ENCODE results near the gene COL13A1. TPM values are rescaled to one million over a fixed set of nuclear protein-coding genes. Genes with fewer than 3 reads are reported as not detected.

COL13A1 gene
- total RNA-seq, 1 experiment from 2014 or later: 5.9 TPM

DNA sequence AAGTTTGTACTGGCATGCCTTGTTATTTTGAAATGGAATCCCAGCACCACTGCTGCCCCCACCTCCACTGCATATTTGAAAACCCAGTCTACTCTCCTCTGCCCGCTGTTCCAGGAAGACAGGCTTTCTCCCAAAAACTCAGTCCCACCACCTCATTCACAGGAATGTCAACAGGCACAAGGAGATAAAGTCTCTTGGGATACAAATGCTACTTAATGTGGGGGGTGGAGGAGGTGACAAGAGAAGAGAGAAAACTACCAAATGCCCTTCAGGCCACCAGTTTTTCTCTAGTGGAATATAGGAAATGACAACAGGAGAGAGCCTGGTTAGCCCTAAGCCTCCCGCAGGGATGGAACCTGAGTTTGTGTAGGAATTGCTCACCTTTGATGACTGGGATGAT is 1.0 kb upstream of the COL13A1 start:
- H3K9me3 ChIP-seq (ENCODE audit: control insufficient read depth in 1 of 2, insufficient read depth in 1 of 2, low read depth in 1 of 2, low read length in 2 of 2): no peaks in the 10 kb centered on the region
- intact Hi-C loops (cut with micrococcal nuclease): loop anchor here (1.0 to 5.0 kb wide), 4 partner anchors 57 to 156 kb away; no protein-coding TSS in a partner anchor

More for the DNA sequence above, 1.0 kb upstream of the COL13A1 start:
- TF ChIP-seq RAD21 (IDR thresholded peaks at IDR 0.05; ENCODE audit: low read depth): no peak
- TF ChIP-seq YY1 (IDR thresholded peaks at IDR 0.05; ENCODE audit: extremely low read depth, insufficient replicate concordance, low read depth, low read length): no peak
- TF ChIP-seq, protein P1, sequence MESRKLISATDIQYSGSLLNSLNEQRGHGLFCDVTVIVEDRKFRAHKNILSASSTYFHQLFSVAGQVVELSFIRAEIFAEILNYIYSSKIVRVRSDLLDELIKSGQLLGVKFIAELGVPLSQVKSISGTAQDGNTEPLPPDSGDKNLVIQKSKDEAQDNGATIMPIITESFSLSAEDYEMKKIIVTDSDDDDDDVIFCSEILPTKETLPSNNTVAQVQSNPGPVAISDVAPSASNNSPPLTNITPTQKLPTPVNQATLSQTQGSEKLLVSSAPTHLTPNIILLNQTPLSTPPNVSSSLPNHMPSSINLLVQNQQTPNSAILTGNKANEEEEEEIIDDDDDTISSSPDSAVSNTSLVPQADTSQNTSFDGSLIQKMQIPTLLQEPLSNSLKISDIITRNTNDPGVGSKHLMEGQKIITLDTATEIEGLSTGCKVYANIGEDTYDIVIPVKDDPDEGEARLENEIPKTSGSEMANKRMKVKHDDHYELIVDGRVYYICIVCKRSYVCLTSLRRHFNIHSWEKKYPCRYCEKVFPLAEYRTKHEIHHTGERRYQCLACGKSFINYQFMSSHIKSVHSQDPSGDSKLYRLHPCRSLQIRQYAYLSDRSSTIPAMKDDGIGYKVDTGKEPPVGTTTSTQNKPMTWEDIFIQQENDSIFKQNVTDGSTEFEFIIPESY (IDR thresholded peaks at IDR 0.05; ENCODE audit: extremely low read depth, insufficient replicate concordance, low read length): no peak
- no peak for TF ChIP-seq CBX3 (IDR thresholded peaks at IDR 0.05; ENCODE audit: low read depth)
- TF ChIP-seq CEBPB (IDR thresholded peaks at IDR 0.05; ENCODE audit: low read depth): no peak
- no peak for TF ChIP-seq EZH2 (IDR thresholded peaks at IDR 0.05)
- TF ChIP-seq, protein P2, sequence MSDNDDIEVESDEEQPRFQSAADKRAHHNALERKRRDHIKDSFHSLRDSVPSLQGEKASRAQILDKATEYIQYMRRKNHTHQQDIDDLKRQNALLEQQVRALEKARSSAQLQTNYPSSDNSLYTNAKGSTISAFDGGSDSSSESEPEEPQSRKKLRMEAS (IDR thresholded peaks at IDR 0.05): no peak
- TF ChIP-seq, protein P3, sequence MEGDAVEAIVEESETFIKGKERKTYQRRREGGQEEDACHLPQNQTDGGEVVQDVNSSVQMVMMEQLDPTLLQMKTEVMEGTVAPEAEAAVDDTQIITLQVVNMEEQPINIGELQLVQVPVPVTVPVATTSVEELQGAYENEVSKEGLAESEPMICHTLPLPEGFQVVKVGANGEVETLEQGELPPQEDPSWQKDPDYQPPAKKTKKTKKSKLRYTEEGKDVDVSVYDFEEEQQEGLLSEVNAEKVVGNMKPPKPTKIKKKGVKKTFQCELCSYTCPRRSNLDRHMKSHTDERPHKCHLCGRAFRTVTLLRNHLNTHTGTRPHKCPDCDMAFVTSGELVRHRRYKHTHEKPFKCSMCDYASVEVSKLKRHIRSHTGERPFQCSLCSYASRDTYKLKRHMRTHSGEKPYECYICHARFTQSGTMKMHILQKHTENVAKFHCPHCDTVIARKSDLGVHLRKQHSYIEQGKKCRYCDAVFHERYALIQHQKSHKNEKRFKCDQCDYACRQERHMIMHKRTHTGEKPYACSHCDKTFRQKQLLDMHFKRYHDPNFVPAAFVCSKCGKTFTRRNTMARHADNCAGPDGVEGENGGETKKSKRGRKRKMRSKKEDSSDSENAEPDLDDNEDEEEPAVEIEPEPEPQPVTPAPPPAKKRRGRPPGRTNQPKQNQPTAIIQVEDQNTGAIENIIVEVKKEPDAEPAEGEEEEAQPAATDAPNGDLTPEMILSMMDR (IDR thresholded peaks at IDR 0.05 in 2 of 3, conservative IDR thresholded peaks at IDR 0.05 in 1 of 3; ENCODE audit: borderline replicate concordance in 1 of 3, insufficient read depth in 1 of 3, low read depth in 2 of 3, low read length in 2 of 3): no peak
- TF ChIP-seq SRF (IDR thresholded peaks at IDR 0.05; ENCODE audit: low read depth): no peak
- no peak for TF ChIP-seq ELF1 (IDR thresholded peaks at IDR 0.05; ENCODE audit: borderline replicate concordance, low read depth)
- no peak for TF ChIP-seq SP1 (IDR thresholded peaks at IDR 0.05; ENCODE audit: low read depth)
- no peak for TF ChIP-seq FOSL1 (IDR thresholded peaks at IDR 0.05; ENCODE audit: low read depth)
- TF ChIP-seq, protein P4, sequence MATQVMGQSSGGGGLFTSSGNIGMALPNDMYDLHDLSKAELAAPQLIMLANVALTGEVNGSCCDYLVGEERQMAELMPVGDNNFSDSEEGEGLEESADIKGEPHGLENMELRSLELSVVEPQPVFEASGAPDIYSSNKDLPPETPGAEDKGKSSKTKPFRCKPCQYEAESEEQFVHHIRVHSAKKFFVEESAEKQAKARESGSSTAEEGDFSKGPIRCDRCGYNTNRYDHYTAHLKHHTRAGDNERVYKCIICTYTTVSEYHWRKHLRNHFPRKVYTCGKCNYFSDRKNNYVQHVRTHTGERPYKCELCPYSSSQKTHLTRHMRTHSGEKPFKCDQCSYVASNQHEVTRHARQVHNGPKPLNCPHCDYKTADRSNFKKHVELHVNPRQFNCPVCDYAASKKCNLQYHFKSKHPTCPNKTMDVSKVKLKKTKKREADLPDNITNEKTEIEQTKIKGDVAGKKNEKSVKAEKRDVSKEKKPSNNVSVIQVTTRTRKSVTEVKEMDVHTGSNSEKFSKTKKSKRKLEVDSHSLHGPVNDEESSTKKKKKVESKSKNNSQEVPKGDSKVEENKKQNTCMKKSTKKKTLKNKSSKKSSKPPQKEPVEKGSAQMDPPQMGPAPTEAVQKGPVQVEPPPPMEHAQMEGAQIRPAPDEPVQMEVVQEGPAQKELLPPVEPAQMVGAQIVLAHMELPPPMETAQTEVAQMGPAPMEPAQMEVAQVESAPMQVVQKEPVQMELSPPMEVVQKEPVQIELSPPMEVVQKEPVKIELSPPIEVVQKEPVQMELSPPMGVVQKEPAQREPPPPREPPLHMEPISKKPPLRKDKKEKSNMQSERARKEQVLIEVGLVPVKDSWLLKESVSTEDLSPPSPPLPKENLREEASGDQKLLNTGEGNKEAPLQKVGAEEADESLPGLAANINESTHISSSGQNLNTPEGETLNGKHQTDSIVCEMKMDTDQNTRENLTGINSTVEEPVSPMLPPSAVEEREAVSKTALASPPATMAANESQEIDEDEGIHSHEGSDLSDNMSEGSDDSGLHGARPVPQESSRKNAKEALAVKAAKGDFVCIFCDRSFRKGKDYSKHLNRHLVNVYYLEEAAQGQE (IDR thresholded peaks at IDR 0.05; ENCODE audit: low read depth): no peak
- ChIA-PET CTCF (interaction anchor here (0.8 to 2.7 kb wide), 19 partner anchors 9 to 286 kb away, joined by 3 to 54 read pairs (median 4); no protein-coding TSS in a partner anchor), RAD21 (ENCODE audit: low non-redundant PET in 1 of 2, low total read pairs in 2 of 2, uncharacterized antibody in 2 of 2, unreplicated experiment in 2 of 2) (interaction anchor here in 1 of 2 experiments (0.5 kb wide), 1 partner anchor 374 kb away, joined by 3 read pairs; no protein-coding TSS in a partner anchor), POLR2A (no interaction called here)
- Histone ChIP-seq H3K27me3 (ENCODE audit: insufficient read depth, low read length) (no peaks in the 10 kb centered on the region), H3K4me1 (ENCODE audit: control insufficient read depth in 1 of 2, insufficient read depth in 2 of 2, low read length in 2 of 2) (peaks cover 7 to 37% of the 10 kb centered on the region in 2 experiments; a peak in 3 of 4 replicates), H3K9me2 (ENCODE audit: insufficient read depth) (no peaks in the 10 kb centered on the region), H2AFZ (ENCODE audit: low read depth, low read length, poor library complexity, severe bottlenecking) (no peak overlapping the region), H3K36me3 (ENCODE audit: control insufficient read depth in 1 of 2, insufficient read depth in 2 of 2, low read length in 2 of 2) (no peaks in the 10 kb centered on the region), H3K27ac (ENCODE audit: low read depth, low read length) (no peak overlapping the region), H3K79me2 (ENCODE audit: insufficient read depth, low read length) (no peaks in the 10 kb centered on the region), H3K4me2 (ENCODE audit: low read length) (peak overlapping the region; percentile 97), H4K20me1 (ENCODE audit: insufficient read depth) (no peaks in the 10 kb centered on the region), H3K4me3 (replicated peaks in 1 of 2; ENCODE audit: low read depth in 1 of 2, low read length in 2 of 2) (peak overlapping the region in 1 of 2 experiments; percentile 75; a peak in 1 of 4 replicates), H3K9ac (ENCODE audit: low read length) (no peak overlapping the region)
- no TSS peak for BruUV-seq (replicated peaks)
- DNase-seq (ENCODE audit: low read depth, low spot score): no peak
- ATAC-seq: no peak
